HG03442 (cell line): ENCODE results near the gene TADA2B.

Source experiments
- ATAC-seq: cut with Tn5 transposase; IDR thresholded peaks from one replicate; pipeline ENCODE4 v1.9.1; 2021; ENCODE audit warnings: mild to moderate bottlenecking, moderate library complexity; ENCODE audit not compliant: unreplicated experiment

The TADA2B gene

GRCh38 chr4:7037425-7037824, 5.7 kb upstream of the TADA2B start:
- no peak for ATAC-seq

- ATAC-seq: no peak
Measured at GRCh38 chr4:7040765-7041164, 2.4 kb upstream of the TADA2B start.

- no peak for ATAC-seq
Measured at GRCh38 chr4:7041246-7041645, 1.9 kb upstream of the TADA2B start.

- ATAC-seq: no peak
Measured at GRCh38 chr4:7041801-7042502, 1.2 kb upstream of the TADA2B start.

- peak; percentile 71 for ATAC-seq
Measured at GRCh38 chr4:7042503-7043283, 479 bp upstream of the TADA2B start.

- ATAC-seq: no peak
Measured at GRCh38 chr4:7044137-7044930, 1.2 kb downstream of the TADA2B start.

- ATAC-seq: no peak
Measured at GRCh38 chr4:7045553-7045952, 2.4 kb downstream of the TADA2B start.

GRCh38 chr4:7045961-7046921, 3.1 kb downstream of the TADA2B start:
- peak; percentile 34 for ATAC-seq

GRCh38 chr4:7046971-7047370, 3.8 kb downstream of the TADA2B start:
- ATAC-seq: no peak

- no peak for ATAC-seq
Measured at GRCh38 chr4:7048642-7049041, 5.5 kb downstream of the TADA2B start.

- no peak for ATAC-seq
Measured at GRCh38 chr4:7049295-7049694, 6.1 kb downstream of the TADA2B start.

GRCh38 chr4:7049739-7050138, 6.6 kb downstream of the TADA2B start:
- ATAC-seq: no peak

GRCh38 chr4:7050481-7051143, 7.4 kb downstream of the TADA2B start:
- ATAC-seq: no peak

GRCh38 chr4:7051144-7051495, 7.9 kb downstream of the TADA2B start:
- ATAC-seq: no peak

- ATAC-seq: no peak
Measured at GRCh38 chr4:7051905-7052304, 8.7 kb downstream of the TADA2B start.

- no peak for ATAC-seq
Measured at GRCh38 chr4:7052313-7052712, 9.1 kb downstream of the TADA2B start.

GRCh38 chr4:7052923-7053715, 9.9 kb downstream of the TADA2B start:
- no peak for ATAC-seq

GRCh38 chr4:7054106-7054880, 11.1 kb downstream of the TADA2B start:
- no peak for ATAC-seq
